SU-DHL-6 (cell line): Measurements from ENCODE around the gene SRD5A3.

ENCODE experiments used
- CTCF ChIP-seq: fragments of 200-600 bp; sonication (generic); IDR thresholded peaks from one replicate; pipeline ENCODE4 v1.5.1; 2017; ENCODE audit warnings: antibody characterized with exemption, mild to moderate bottlenecking, low read length, moderate library complexity; ENCODE audit not compliant: insufficient read depth, poor library complexity, severe bottlenecking
- EZH2phosphoT487 ChIP-seq: fragments of 200-600 bp; sonication (generic), shearing (Covaris generic); conservative IDR thresholded peaks from 2 replicates; pipeline ENCODE4 v1.6.1; 2018; ENCODE audit warnings: mild to moderate bottlenecking, antibody characterized with exemption, low read length, moderate library complexity, mixed read lengths

DNA sequence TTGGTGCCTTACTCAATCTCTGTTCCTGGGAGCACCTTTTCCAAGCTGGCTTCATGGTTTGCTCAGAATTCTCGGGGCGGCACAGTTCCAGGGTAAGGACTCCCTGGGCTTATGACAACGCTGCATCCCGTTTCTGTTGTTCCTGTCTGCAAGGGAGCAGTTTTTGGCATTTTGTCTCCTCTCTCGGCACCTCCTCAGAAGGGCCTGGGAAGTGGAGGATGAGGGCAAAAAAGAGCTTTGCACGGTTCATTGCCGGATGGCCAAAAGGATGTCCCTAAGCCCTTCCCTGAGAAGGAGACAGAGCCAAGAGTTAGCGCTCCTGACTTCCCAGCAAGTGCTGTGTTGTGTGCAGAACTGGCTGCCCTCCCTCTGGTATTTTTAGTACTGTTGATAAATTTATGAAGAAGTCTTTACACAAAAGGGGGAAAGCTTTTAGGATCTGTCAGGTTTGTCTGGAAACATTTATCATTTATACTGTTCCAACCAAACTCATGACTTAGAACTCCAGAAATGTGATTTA is 13.4 kb downstream of the SRD5A3 start:
- TF ChIP-seq CTCF = no peak
- no peak for TF ChIP-seq EZH2phosphoT487
